NCI-H524 treated with DMSO at 0.1 percent for 48 hours (cell line): Measurements from ENCODE around the gene AFF3.
"Not testable (repeated sequence)": the region's sequence is repeated elsewhere in the genome, so short reads cannot be mapped to it uniquely, and the experiment has no call there.

Experiments used
- DNase-seq: peaks from one replicate; lab custom pipeline; 2025; lab: John Stamatoyannopoulos, UW

The AFF3 gene

DNA sequence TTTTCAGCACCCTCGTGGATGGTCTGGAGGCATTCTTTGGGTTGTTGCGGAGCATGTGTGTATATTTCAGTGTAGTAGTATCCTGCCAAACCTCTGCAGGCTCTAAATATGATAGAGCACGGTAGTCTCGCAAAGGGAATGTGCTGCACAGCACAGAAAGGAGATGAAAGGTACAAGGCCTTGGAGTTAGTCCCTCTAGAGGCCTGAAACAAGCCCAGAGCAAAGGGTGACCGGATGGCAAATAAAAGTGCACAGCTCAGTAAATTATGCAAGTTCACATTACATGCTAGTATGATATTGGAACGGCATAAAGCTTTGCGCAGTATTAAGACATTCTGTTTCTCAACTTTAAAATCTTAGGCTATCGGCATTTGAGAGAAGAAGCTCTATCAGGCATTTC lies 358.1 kb downstream of the AFF3 start:
- no peak for DNase-seq

DNA sequence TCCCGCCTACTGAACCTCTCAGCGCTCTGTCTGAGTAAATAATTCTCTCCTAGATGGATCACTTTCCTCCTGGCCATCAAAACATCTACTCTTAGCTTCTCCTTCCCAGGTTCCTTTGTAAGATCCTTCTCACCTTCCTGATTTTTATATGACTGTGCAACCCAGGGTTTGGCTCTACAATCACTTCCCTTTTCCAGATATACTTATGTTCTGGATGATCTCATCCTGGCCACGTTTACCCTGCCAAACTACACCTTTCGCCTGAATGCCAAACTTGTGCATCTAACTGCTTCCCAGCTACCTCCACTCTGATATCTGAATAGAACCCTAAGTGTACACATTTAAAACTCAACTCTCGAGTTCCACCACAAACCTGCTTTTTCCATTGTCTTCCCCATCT lies 362.1 kb downstream of the AFF3 start:
- no peak for DNase-seq

DNA sequence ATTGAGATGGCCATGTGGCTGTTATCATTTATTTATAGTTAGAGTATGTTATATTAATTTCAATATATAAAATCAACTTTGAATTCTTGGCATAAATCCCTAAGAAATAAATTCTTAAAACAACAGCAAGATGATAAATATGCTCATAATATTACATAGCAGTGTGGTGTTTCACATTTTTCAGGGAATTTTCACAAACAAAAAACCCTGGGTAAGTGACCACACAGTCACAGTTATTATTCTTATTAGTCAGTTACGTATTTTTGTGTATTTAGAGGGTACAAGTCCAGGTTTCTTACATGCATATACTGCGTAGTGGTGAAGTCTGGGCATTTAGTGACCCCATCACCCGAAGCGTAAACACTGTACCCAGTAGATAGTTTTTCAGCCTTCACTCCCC lies 363.1 kb downstream of the AFF3 start:
- no peak for DNase-seq

DNA sequence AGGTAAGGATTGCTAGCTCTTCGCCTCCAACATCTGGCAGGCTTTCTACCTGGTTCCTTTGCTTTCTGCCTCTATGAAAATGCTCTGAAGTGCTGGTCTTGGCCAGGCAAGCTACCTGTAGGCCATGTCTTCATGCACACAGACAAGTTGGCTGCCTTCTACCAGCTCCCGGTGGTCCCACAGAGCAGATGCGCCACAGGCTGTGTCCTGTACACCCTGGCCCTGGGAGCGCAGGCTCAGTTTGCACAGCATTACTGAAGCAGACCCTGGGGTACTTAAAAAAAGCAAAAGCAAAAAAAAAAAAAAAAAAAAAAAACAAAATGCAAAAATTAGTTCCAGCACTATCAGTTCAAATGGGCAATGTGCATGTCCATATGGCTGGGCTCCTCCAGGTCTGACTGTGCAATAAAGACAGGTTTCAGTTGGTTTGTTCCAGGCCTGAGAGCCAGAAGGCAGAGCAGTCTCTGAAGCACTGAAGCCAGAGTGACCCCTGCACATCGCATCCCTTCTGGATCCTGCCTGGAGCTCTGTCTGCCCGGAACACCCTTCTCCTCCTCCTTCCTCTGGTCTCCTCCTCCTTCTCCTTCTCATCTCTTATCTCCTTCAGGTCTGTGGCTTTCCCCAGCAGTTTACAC lies 364.6 kb downstream of the AFF3 start:
- no peak for DNase-seq

DNA sequence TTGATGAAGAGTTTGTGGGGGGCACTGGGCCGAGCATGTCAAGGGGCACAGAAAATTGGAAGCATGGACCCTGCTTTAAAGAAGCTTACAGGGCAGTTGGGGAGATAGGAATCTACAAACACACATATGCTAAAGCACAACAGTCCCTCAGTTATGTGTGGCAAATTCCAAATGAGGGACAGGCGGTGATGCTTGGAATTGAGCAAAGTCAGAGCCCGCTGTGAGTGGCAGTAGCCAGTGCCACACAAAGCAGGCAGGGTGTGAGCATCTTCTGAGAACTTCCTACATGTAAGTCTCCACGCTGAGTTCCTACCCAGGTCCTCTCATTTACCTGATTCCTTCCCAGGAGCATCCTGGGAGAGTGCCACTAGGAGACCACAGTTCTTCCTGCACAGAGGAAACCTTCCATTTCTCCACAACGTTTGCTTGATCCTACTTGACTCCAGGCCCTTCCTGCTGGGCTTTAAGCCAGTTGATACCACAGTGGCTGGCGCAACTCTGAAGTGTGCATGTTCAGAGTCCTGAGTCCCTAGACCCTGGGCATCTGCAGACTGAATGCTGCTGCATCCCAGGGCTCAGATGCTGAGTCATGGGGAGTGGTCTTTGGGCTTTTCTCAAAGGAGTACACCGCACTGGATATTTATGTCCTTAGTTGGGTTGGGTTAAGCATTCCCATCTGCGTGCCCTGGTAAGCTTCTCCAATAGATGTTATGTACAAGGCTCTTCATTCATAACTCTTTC lies 365.3 kb downstream of the AFF3 start:
- DNase-seq: no peak

DNA sequence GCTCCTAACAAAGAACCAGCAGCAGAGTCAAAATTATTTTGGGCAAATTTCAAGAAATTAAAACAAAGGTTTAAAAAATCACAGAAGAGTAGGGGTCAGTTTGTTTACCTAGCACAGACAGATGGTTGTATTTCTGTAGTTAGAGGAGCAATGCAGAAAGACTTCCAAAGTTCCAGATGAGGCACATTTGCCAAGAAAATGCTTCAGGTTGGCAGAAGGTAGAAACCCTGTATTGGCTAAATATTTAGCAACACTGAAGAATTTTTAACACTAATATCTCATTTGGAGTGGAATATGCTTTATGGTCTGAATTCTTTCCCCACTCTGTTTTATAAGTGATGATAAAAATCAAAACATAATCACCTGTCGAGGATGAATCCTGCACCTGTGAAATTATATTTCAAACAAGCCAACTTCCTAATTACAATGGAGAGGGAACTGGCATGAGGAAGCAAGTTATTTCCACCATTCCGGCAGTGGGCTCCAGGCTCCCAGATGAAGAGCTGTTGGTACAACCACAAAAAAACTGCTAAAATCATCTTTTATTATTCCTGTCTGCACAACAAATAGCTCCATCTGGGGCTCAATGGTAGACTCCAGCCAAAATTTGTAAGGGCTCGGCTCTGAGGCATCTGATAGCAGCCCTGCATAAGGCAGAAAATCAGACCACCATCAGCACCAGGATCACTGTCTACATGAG lies 366.0 kb downstream of the AFF3 start:
- no peak for DNase-seq

DNA sequence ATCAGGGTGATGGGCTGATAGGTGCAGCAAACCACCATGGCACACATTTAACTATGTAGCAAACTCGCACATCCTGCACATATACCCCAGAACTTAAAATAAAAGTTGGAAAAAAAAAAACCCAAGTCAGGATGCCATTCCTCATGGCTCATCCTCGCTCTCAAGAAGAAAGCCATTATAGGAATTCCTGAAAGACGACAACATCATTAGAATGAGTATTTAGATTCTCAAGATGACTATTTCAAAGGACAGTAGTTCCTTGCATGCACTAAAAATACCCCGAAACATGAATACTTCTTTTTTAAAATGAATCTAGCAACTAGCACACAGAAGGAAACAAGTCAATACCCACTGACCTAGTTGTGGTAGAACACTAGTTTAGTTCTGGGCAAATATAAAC lies 366.8 kb downstream of the AFF3 start:
- DNase-seq: no peak

DNA sequence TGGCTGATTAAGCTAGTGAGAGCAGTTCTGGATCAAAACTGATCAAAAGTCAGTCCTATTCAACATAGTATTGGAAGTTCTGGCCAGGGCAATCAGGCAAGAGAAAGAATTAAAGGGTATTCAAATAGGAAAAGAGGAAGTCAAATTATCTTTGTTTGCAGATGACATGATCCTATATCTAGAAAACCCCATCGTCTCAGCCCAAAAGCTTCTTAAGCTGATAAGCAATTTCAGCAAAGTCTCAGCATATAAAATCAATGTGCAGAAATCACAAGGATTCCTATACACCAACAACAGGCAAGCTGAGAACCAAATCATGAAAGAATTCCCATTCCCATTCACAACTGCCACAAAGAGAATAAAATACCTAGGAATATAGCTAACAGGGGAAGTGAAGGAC lies 368.7 kb downstream of the AFF3 start:
- not testable (repeated sequence) for DNase-seq

DNA sequence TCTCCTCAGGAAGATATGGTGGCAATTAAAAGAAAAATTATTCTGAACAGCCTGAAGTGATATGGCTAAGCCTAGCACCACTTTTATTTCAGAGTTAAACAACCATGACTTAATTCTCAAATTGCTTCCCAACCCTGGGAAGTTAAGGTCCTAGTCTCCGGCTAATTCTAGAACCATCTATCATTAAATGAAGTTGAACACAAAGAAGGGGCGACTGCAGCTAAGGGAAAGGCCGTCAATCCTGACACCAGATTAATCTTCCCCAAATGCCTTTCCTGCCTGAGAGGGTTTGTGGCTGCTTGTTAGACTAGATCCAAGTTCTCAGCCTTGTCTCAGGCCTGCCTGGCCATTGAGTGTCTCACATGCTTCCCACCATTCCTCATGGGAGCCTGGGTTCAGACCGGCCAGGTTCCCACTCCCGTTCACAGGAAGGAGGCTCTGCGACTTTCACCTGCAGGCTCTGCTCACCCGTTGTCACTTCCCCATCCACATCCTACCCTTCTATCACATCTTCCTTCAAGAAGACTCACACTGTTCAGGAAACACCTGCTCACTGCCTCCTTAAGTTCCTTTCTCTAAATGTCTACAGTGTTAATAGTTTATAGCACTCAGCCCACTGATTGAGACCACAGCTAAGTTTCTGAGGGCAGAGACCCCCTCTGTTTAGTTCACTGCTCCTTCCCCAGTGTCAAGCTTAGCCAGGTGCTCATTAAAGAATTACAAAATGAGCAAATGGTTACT lies 369.6 kb downstream of the AFF3 start:
- no peak for DNase-seq

DNA sequence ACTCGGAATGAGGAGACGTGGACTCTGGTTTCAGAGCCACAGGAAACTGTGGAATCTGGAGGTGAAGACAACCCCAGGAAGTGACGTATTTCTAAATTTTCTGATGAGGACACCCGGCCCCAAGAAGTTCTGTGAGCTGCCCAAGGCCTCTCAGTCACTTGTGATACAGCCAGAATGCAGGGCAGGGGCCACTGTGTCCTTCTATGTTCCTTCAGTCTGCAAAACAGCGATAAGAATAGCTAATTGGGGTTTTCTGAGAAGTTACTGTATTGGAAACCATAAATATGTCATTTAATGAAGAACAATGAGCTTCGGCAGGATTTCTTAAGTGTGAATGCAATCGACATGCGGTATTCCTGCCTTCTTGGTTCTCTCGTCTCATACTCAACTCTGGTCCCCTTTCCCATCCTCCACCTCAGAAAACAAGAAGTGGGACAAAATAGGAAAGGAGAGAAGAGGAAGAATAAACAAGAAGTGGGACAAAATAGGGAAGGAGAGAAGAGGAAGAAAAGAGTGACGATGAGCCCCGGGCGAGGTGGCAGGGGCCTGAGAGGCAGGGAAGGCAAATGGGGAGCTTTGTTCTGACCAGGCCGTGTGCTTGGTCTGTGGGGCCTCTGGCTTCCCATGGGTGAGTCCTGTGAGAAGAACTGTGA lies 370.6 kb downstream of the AFF3 start:
- no peak for DNase-seq

DNA sequence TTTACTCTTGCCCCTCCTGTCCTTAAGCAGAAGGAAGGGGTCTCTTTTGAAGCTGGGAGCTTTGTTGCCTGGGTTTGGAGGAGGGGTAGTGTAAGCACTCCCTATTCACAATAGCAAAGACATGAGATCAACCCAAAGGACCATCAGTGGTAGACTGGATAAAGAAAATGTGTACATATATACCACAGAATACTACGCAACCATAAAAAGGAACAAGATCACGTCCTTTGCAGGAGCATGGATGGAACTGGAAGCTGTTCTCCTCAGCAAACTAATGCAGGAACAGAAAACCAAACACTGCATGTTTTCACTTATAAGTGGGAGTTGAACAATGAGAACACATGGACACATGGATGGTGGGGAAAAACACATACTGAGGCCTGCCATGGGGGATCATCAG lies 371.5 kb downstream of the AFF3 start:
- DNase-seq: no peak

DNA sequence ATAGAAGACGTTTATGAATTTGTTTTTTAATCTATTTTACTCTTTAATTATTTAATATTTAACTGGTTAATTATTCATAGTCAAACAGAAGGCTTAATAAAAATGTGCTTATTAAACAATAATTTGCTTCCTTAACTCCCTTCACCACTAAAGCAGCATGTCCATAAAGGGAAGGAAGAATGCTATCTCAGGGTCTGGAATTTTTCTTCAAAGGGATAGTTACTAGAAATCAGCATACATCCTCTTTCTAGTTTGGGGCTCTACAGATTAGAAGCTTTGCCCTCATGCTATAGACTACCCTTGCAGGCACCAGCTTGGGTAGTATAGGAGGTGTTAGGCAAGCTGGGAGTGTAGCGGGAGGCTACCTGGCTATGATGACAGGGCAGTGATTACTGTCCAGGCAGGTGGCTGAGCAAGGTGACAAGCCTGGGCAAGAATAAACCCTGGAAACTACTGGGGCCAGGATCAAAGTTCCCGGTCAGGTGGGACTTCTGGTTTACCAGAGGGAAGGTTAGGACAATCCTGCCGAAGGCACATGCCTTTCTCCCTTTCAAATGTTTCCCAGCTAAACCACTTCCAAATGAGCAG lies 376.6 kb downstream of the AFF3 start:
- no peak for DNase-seq

DNA sequence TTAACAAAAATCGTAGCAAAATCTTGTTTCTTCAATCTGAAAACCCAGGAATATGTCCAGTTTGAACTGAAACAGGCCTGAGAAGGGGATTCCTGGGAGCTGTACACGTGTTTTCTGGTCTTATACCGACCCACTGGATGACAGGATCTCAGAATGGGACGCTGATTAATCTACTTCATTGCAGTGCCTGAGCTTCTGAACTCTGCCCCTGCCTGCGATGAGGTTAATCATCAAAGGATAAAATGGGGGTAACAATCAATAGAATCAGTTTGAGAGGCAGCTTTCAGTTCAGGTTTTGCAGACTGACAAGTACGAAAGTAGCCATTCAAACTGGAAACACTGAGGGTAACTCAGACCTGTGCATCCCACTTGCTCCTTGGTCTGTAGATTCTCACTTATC lies 378.6 kb downstream of the AFF3 start:
- no peak for DNase-seq

DNA sequence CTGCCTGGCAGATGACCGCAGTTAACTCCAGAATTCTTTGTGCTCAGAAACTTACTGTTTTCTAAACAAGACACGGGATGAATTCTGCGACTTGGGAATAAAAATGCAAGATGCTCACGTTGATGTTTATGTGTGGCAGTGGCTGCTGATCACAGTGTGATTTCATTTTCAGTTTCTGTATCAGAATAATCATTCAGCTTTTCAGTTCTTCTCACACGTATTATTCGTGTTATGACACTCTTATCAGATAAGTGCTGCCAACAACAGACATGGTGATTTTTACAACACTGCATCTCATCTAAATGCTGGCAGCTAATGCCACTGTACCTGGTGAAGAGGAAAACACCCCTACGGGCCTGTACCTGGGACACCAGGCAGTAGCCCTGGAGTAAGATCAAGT lies 379.7 kb downstream of the AFF3 start:
- no peak for DNase-seq

DNA sequence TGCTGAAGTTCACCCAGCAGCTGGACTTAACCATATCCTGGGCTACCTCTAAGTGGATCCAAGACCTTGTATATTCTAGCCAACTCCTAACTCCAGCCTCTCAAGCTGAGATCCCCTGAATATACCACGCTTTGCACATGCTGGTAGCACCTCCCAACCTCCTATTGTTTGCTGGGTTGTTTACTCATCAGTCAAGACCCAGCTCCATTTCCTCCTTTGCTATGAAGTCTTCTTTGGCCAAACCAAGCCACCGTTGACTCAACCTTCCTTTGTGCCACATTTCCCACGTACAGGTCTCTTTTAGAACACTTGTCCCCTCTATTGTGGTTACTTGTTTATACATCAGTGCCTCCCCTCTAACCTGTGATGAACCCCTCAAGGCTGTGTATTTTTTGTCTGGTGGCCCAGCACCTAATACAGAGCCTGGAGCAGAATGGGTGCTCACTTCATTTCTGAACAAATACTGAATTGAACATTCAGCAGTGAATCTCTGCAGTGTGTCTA lies 384.7 kb downstream of the AFF3 start:
- DNase-seq: no peak

DNA sequence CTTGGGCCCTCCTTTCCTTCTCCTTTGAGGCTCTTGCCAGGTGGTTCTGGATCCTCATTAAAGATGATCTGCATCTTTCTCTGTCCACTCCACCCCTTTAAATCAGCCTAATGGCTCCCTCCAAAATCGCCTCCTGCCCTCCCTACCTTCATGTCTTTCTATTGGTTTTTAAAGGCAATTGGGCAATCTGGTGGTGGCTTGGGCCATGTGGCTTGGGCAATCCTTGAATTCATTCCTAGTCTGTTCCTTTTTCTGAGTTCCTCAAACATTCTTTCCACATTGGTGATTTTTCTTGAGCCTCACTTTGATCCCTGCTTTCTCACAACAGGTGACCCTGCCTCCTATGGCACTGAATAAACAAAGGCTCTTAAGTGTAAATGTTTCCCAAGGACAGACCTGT lies 386.3 kb downstream of the AFF3 start:
- no peak for DNase-seq

DNA sequence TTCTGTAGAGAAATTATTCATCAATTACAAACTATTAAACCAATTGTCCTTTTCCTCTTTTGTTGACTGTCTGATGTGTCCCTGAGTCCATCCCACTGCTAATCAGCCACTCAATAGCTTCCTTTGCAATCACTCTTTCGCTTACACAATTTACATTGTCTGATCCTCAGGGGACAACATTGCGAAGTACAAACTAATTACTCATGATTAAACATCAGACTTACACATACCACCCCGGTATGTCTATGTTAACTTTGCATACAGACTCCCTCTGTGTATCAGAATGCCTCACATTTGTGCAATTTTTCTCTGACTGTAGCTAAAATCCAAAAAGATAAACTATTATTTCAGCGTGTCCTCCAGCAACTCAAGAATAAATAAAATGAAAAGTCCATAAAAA lies 388.2 kb downstream of the AFF3 start:
- DNase-seq: no peak

DNA sequence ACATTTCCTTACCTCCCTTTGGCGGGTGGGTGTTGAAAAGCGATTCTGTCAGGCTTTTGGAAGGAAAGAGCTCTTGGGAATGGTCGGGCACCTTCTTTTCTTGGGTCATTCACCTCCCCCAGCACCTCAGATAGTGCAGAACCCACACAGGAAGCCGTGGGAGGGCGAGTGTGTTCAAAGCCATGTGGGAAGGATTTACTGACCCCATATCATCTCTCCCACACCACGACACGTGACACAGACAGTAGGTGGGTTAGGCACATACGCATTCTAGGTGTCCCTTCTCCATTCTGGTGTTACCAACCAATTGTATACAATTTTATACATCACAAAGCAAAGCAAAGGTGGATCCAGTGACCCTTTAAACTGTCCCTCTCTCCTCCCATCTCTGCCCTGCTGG lies 388.9 kb downstream of the AFF3 start:
- no peak for DNase-seq

DNA sequence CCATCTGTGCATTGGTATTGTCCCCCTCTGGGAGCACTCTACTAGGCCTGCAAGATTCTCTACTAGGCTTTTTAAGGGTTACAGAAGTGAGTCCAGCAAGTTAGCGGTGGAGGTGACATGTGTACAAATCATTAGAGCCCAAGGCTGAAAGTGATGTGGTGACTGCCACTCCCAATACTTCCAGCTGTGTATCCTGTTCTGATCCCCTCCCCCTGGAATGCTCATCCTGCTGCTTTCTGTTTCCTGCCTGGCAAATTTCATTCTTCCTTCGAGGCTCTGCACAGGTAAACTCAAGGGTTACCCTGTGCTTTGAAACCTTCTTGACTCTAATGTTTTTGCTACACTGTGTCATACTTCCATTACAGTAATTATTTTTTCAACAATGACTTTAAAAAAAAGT lies 394.0 kb downstream of the AFF3 start:
- DNase-seq: no peak

DNA sequence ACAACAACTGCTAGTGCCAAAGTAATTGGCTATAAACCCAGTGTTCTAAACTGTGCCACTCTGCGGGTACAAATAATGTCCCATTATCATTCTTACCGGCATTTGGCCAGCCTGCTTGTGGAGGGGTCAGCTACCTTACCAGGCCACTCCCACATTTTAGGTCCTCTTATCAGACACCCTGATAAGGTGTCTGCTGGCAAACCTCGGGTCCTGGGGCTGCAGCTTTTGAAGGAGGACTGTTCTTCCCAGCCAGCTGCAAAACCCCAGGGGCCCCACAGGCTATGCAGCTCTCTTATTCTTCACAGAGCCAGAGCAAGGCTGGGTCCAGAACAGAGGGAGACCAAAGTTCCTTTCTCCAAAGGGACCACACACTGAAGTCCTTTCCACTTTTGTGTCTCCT lies 394.5 kb downstream of the AFF3 start:
- DNase-seq: no peak

DNA sequence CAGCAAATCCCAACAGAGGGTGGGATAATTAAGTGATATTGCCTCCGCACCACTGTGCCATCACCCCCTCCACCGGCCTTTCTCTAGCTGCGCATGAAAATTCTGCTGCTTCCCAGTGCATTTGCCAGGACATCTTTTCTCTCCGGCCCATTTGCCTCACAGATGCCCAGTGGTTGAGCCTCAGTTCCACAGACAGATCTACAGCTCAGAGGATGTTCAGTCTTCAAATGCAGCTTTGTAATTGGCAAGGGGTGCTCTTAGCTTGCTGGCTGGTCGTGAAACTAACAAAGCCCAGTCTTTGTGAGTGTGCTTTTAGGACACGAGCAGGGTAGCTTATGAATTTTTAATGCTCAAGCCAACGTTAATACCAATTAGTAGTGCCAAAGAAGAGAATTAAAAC lies 399.2 kb downstream of the AFF3 start:
- no peak for DNase-seq

DNA sequence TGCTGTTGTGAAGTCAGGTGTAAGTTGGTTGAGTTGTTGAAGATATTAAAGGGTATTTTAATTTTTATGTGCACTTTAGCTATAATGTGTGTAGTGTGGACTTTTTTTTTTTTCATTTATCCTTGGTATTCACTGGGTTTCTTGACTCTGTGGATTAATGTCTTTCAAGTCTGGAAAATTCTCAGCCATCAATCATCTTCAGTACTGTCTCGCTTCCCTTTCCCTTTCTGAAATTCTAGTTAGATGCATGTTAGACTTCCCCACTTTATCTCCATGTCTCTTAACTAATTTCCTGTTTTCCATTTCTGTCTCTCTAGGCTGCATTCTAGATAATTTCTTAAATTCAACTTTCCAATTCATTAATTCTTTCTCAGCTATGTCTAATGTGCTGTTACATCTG lies 404.9 kb downstream of the AFF3 start:
- DNase-seq: no peak
